NCI-H1436 treated with DMSO at 0.1 percent for 48 hours (cell line): ENCODE measurements around the gene FAM53A.

Source experiments
- DNase-seq: peaks from one replicate; lab custom pipeline; 2025; lab: John Stamatoyannopoulos, UW

The FAM53A gene

GRCh38 chr4:1660948-1661677 is 23.0 kb downstream of the FAM53A start:
- DNase-seq = no peak

- no peak for DNase-seq
These were observed 24.7 kb downstream of the FAM53A start for GRCh38 chr4:1659104-1660043.

- no peak for DNase-seq
These were observed 25.5 kb downstream of the FAM53A start for GRCh38 chr4:1658581-1658980.

- no peak for DNase-seq
These were observed 26.0 kb downstream of the FAM53A start for GRCh38 chr4:1658146-1658545.

GRCh38 chr4:1656986-1657385 is 27.1 kb downstream of the FAM53A start:
- DNase-seq = no peak

GRCh38 chr4:1656132-1656531 is 28.0 kb downstream of the FAM53A start:
- DNase-seq = no peak

- no peak for DNase-seq
These were observed 28.4 kb downstream of the FAM53A start for GRCh38 chr4:1655676-1656075.

GRCh38 chr4:1655081-1655480 is 29.0 kb downstream of the FAM53A start:
- DNase-seq = no peak

- no peak for DNase-seq
These were observed 29.7 kb downstream of the FAM53A start for GRCh38 chr4:1654216-1654955.

GRCh38 chr4:1653776-1654175 is 30.3 kb downstream of the FAM53A start:
- no peak for DNase-seq

GRCh38 chr4:1652088-1652487 is 32.0 kb downstream of the FAM53A start:
- DNase-seq = no peak

- DNase-seq = no peak
These were observed 32.5 kb downstream of the FAM53A start for GRCh38 chr4:1651609-1652008.

GRCh38 chr4:1648962-1649361 is 35.2 kb downstream of the FAM53A start:
- DNase-seq = no peak

GRCh38 chr4:1647432-1647831 is 36.7 kb downstream of the FAM53A start:
- no peak for DNase-seq

- DNase-seq = no peak
These were observed 37.4 kb downstream of the FAM53A start for GRCh38 chr4:1646690-1647089.

- DNase-seq = no peak
These were observed 39.0 kb downstream of the FAM53A start for GRCh38 chr4:1644891-1645657.

- DNase-seq = no peak
These were observed 40.0 kb downstream of the FAM53A start for GRCh38 chr4:1643971-1644735.

GRCh38 chr4:1642196-1642951 is 41.7 kb downstream of the FAM53A start:
- DNase-seq = no peak

GRCh38 chr4:1641671-1642070 is 42.4 kb downstream of the FAM53A start:
- DNase-seq = no peak
